K562 (cell line): ENCODE results near the gene ROS1. TPM values are rescaled to one million over a fixed set of nuclear protein-coding genes. Genes with fewer than 3 reads are reported as not detected.

Experiments used
- EP300 ChIP-seq: IDR thresholded peaks from 2 replicates; pipeline ENCODE4 v1.6.1; 2012; ENCODE audit warnings: low read length, improper control_type of control experiment
- JUN ChIP-seq, 2 experiments: sonication (generic) in 1 of 2; formaldehyde crosslinking in 1 of 2; IDR thresholded peaks; 2 replicates each; pipeline versions ENCODE4 v1.6.1 to v1.8.0; 2012 to 2022; ENCODE audit warnings: borderline replicate concordance in 2 of 2, mild to moderate bottlenecking in 2 of 2, improper control_type of control experiment in 1 of 2, low read depth in 1 of 2, low read length in 1 of 2, missing genetic modification reagents in 1 of 2
- RREB1 ChIP-seq: fragments of 250-450 bp; sonication (Bioruptor Pico); IDR thresholded peaks from 2 replicates; pipeline ENCODE4 v1.4.0; 2020
- ZNF175 ChIP-seq: fragments of 200-800 bp; sonication (Bioruptor generic); IDR thresholded peaks from 2 replicates; pipeline ENCODE4 v1.6.1; 2016; ENCODE audit warnings: low read depth, mild to moderate bottlenecking, missing genetic modification characterization, missing compliant biosample characterization
- ZNF589 ChIP-seq: fragments of 200-800 bp; sonication (Bioruptor generic); IDR thresholded peaks from 2 replicates; pipeline ENCODE4 v1.6.1; 2016; ENCODE audit warnings: low read depth, missing genetic modification characterization, missing compliant biosample characterization
- polyA plus RNA-seq, 8 experiments: library from polyadenylated mRNA; depleted of rRNA in 4 of 8; stranded (reverse) in 5 of 8; unstranded in 3 of 8; fragments of >200 nt; fragmentation: Nextera tagmentation in 2 of 8; fragmentation: Illumina TruSeq in 1 of 8; extraction: Ambion mirVana in 2 of 8; extraction: Trizol in 1 of 8; gene quantifications; 2 replicates each; pipeline versions ENCODE4 v1.2.1 to v1.2.3, GENCODE V29; 2011 to 2014; ENCODE audit warnings: inconsistent platforms in 1 of 8, missing spikeins in 1 of 8
- total RNA-seq, 7 experiments: library from RNA; depleted of rRNA in 6 of 7; stranded (reverse); fragments of >200 nt in 6 of 7; fragmentation: Illumina TruSeq in 2 of 7; extraction: Trizol in 2 of 7; gene quantifications; 2 replicates each; pipeline versions ENCODE4 v1.2.1 to v1.2.3, GENCODE V29; 2011 to 2021; ENCODE audit warnings: low replicate concordance in 1 of 7

The ROS1 gene
- total and polyA plus RNA-seq, 9 of the 15 experiments (the other 6 are each of a cell fraction or from before 2014, with no cell fraction given), result under 0.01 to 0.16 (median 0.04) TPM; not detected in 6

DNA sequence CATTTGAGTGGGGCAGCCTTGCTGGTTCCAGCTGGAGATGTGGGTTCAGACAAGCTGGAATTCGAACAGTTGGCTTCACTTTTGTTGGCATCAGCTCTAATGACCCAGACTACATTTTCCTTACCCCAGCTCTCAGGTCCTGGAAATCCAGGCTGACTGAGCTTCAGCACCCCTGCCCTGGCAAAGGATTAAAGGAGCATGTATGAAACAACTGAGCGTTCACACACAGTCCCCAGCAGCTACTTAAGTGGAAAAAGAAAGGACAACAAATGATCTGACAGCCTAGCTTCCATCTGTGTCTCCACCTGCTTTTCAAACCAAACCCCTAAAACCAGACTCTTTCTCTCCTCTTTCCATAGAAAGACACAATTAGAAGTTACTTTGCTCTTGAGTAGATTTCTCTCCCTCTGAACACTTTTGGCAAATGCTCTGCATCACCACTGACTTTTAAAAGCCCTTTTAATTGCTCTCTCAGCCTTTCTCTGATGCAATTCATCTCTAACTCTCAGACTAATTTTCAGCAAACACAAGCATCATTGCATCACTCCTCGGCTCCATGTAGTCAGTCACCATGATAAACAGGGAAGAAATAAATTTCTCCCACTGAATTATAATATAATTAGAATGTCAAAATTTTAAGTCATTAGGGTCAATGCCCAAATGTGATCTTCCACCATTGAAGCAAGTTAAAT lies 28.1 kb downstream of the ROS1 start (continued):
- TF ChIP-seq ZNF175 (CRISPR knock-in tag) (peak; percentile 57; the same call in 1 of the 2 replicates), ZNF589 (CRISPR knock-in tag) (peak; percentile 81; the same call in 1 of the 2 replicates), EP300 (0 out of 2 replicates have a peak, but pooled peaks have one; percentile 21), RREB1 (no peak), JUN (IDR thresholded peaks at IDR 0.05; ENCODE audit: borderline replicate concordance, low read depth, low read length) (0 out of 2 replicates have a peak, but pooled peaks have one; percentile 30), JUN (CRISPR knock-in tag; IDR thresholded peaks at IDR 0.05; ENCODE audit: borderline replicate concordance) (no peak)
- TF ChIP-seq, all 486 proteins: peak for 11
